HEK293 (cell line): ENCODE results near the gene SRSF6.

ENCODE experiments used
- AEBP2 ChIP-seq: fragments of 450-650 bp; formaldehyde crosslinking; IDR thresholded peaks from 2 replicates; pipeline ENCODE4 v1.5.1; 2016; ENCODE audit warnings: missing biosample characterization, missing genetic modification characterization, borderline replicate concordance
- GLIS1 ChIP-seq: fragments of 450-650 bp; formaldehyde crosslinking; IDR thresholded peaks from 2 replicates; pipeline ENCODE4 v1.5.1; 2016; ENCODE audit warnings: missing biosample characterization, missing genetic modification characterization
- KLF8 ChIP-seq: fragments of 450-650 bp; formaldehyde crosslinking; IDR thresholded peaks from 2 replicates; pipeline ENCODE4 v1.5.1; 2016; ENCODE audit warnings: missing biosample characterization, missing genetic modification characterization
- KLF9 ChIP-seq: fragments of 450-650 bp; formaldehyde crosslinking; IDR thresholded peaks from 2 replicates; pipeline ENCODE4 v1.5.1; 2016; ENCODE audit warnings: missing biosample characterization, missing genetic modification characterization, low read depth
- PBX3 ChIP-seq: sonication (generic); formaldehyde crosslinking; IDR thresholded peaks from 2 replicates; pipeline ENCODE4 v1.8.1; 2022; ENCODE audit warnings: mild to moderate bottlenecking, moderate library complexity, missing genetic modification reagents
- PRDM6 ChIP-seq: fragments of 450-650 bp; formaldehyde crosslinking; IDR thresholded peaks from 2 replicates; pipeline ENCODE4 v1.5.1; 2017; ENCODE audit warnings: missing biosample characterization, missing genetic modification characterization
- ZEB2 ChIP-seq: fragments of 450-650 bp; formaldehyde crosslinking; IDR thresholded peaks from 2 replicates; pipeline ENCODE4 v1.5.1; 2016; ENCODE audit warnings: missing biosample characterization, missing genetic modification characterization
- ZFHX2 ChIP-seq: fragments of 450-650 bp; formaldehyde crosslinking; conservative IDR thresholded peaks from 2 replicates; pipeline ENCODE4 v1.5.1; 2016; ENCODE audit warnings: missing biosample characterization, missing genetic modification characterization
- ZIC2 ChIP-seq: fragments of 450-650 bp; formaldehyde crosslinking; IDR thresholded peaks from 2 replicates; pipeline ENCODE4 v1.5.1; 2016; ENCODE audit warnings: missing biosample characterization, missing genetic modification characterization
- ZNF148 ChIP-seq: fragments of 450-650 bp; formaldehyde crosslinking; IDR thresholded peaks from 2 replicates; pipeline ENCODE4 v1.5.0; 2017; ENCODE audit warnings: missing biosample characterization, missing genetic modification characterization, borderline replicate concordance
- ZNF214 ChIP-seq: fragments of 450-650 bp; formaldehyde crosslinking; IDR thresholded peaks from 2 replicates; pipeline ENCODE4 v1.5.1; 2017; ENCODE audit warnings: missing biosample characterization, mild to moderate bottlenecking, missing genetic modification characterization, borderline replicate concordance
- ZNF341 ChIP-seq: fragments of 450-650 bp; formaldehyde crosslinking; IDR thresholded peaks from 2 replicates; pipeline ENCODE4; 2016; ENCODE audit warnings: low read depth, missing biosample characterization, missing genetic modification characterization
- ZNF416 ChIP-seq: fragments of 450-650 bp; formaldehyde crosslinking; IDR thresholded peaks from 2 replicates; pipeline ENCODE4 v1.5.1; 2016; ENCODE audit warnings: missing biosample characterization, missing genetic modification characterization
- ZNF610 ChIP-seq: fragments of 450-650 bp; formaldehyde crosslinking; IDR thresholded peaks from 2 replicates; pipeline ENCODE4 v1.5.1; 2016; ENCODE audit warnings: missing biosample characterization, missing genetic modification characterization, borderline replicate concordance
- ZNF791 ChIP-seq: fragments of 450-650 bp; formaldehyde crosslinking; IDR thresholded peaks from 2 replicates; pipeline ENCODE4 v1.5.1; 2016; ENCODE audit warnings: missing biosample characterization, missing genetic modification characterization
- ZSCAN4 ChIP-seq: fragments of 450-650 bp; formaldehyde crosslinking; IDR thresholded peaks from 2 replicates; pipeline ENCODE4 v1.5.1; 2017; ENCODE audit warnings: missing biosample characterization, missing genetic modification characterization
- TF ChIP-seq, protein P1 (sequence below): fragments of 450-650 bp; formaldehyde crosslinking; optimal IDR thresholded peaks from 2 replicates; pipeline ENCODE3; 2016; ENCODE audit warnings: missing biosample characterization, mild to moderate bottlenecking, missing genetic modification characterization
- TF ChIP-seq, protein P2 (sequence below): fragments of 450-650 bp; formaldehyde crosslinking; IDR thresholded peaks from 2 replicates; pipeline ENCODE4 v1.5.1; 2017; ENCODE audit warnings: missing biosample characterization, mild to moderate bottlenecking, missing genetic modification characterization, moderate library complexity
- TF ChIP-seq, protein P3 (sequence below): fragments of 450-650 bp; formaldehyde crosslinking; IDR thresholded peaks from 2 replicates; pipeline ENCODE4 v1.5.1; 2016; ENCODE audit warnings: missing biosample characterization, missing genetic modification characterization
- TF ChIP-seq, protein P4 (sequence below): fragments of 450-650 bp; formaldehyde crosslinking; IDR thresholded peaks from 2 replicates; pipeline ENCODE4 v1.5.1; 2016; ENCODE audit warnings: missing biosample characterization, missing genetic modification characterization

SRSF6 gene

GRCh38 chr20:43507150-43508080 is 49.7 kb downstream of the SRSF6 start, which contains the start of gene L3MBTL1 (continued):
- TF ChIP-seq PBX3 (CRISPR knock-in tag) (0 out of 2 replicates have a peak, but pooled peaks have one; percentile 16), PRDM6 (tag by site-specific recombination) (no peak), ZNF416 (tag by site-specific recombination) (no peak), ZNF148 (tag by site-specific recombination) (no peak), KLF9 (no peak), ZNF214 (no peak), ZEB2 (no peak), ZNF791 (tag by site-specific recombination) (no peak), AEBP2 (tag by site-specific recombination) (no peak), KLF8 (tag by site-specific recombination) (peak; percentile 56; the same call in 1 of the 2 replicates), ZFHX2 (tag by site-specific recombination) (peak; percentile 51), ZSCAN4 (no peak), ZNF610 (no peak), GLIS1 (tag by site-specific recombination) (peak; percentile 63), ZIC2 (no peak; the same call in 1 of the 2 replicates), ZNF341 (tag by site-specific recombination) (0 out of 2 replicates have a peak, but pooled peaks have one; percentile 8)
- TF ChIP-seq, protein P1, sequence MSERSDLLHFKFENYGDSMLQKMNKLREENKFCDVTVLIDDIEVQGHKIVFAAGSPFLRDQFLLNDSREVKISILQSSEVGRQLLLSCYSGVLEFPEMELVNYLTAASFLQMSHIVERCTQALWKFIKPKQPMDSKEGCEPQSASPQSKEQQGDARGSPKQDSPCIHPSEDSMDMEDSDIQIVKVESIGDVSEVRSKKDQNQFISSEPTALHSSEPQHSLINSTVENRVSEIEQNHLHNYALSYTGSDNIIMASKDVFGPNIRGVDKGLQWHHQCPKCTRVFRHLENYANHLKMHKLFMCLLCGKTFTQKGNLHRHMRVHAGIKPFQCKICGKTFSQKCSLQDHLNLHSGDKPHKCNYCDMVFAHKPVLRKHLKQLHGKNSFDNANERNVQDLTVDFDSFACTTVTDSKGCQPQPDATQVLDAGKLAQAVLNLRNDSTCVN: peak; percentile 79
- TF ChIP-seq, protein P2, sequence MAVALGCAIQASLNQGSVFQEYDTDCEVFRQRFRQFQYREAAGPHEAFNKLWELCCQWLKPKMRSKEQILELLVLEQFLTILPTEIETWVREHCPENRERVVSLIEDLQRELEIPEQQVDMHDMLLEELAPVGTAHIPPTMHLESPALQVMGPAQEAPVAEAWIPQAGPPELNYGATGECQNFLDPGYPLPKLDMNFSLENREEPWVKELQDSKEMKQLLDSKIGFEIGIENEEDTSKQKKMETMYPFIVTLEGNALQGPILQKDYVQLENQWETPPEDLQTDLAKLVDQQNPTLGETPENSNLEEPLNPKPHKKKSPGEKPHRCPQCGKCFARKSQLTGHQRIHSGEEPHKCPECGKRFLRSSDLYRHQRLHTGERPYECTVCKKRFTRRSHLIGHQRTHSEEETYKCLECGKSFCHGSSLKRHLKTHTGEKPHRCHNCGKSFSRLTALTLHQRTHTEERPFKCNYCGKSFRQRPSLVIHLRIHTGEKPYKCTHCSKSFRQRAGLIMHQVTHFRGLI (tag by site-specific recombination): peak; percentile 44; the same call in 1 of the 2 replicates
- TF ChIP-seq, protein P3, sequence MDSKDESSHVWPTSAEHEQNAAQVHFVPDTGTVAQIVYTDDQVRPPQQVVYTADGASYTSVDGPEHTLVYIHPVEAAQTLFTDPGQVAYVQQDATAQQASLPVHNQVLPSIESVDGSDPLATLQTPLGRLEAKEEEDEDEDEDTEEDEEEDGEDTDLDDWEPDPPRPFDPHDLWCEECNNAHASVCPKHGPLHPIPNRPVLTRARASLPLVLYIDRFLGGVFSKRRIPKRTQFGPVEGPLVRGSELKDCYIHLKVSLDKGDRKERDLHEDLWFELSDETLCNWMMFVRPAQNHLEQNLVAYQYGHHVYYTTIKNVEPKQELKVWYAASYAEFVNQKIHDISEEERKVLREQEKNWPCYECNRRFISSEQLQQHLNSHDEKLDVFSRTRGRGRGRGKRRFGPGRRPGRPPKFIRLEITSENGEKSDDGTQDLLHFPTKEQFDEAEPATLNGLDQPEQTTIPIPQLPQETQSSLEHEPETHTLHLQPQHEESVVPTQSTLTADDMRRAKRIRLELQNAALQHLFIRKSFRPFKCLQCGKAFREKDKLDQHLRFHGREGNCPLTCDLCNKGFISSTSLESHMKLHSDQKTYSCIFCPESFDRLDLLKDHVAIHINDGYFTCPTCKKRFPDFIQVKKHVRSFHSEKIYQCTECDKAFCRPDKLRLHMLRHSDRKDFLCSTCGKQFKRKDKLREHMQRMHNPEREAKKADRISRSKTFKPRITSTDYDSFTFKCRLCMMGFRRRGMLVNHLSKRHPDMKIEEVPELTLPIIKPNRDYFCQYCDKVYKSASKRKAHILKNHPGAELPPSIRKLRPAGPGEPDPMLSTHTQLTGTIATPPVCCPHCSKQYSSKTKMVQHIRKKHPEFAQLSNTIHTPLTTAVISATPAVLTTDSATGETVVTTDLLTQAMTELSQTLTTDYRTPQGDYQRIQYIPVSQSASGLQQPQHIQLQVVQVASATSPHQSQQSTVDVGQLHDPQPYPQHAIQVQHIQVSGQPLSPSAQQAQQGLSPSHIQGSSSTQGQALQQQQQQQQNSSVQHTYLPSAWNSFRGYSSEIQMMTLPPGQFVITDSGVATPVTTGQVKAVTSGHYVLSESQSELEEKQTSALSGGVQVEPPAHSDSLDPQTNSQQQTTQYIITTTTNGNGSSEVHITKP (tag by site-specific recombination): no peak
- TF ChIP-seq, protein P4, sequence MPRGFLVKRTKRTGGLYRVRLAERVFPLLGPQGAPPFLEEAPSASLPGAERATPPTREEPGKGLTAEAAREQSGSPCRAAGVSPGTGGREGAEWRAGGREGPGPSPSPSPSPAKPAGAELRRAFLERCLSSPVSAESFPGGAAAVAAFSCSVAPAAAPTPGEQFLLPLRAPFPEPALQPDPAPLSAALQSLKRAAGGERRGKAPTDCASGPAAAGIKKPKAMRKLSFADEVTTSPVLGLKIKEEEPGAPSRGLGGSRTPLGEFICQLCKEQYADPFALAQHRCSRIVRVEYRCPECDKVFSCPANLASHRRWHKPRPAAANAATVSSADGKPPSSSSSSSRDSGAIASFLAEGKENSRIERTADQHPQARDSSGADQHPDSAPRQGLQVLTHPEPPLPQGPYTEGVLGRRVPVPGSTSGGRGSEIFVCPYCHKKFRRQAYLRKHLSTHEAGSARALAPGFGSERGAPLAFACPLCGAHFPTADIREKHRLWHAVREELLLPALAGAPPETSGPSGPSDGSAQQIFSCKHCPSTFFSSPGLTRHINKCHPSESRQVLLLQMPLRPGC (tag by site-specific recombination): no peak
